HCT116 (cell line): ENCODE data around the gene VMO1. TPM values are rescaled to one million over a fixed set of nuclear protein-coding genes. Genes with fewer than 3 reads are reported as not detected.

Source experiments
- ATAC-seq: fragments of 200-7000 bp; cut with Tn5 transposase; 2 replicates; pipeline ENCODE4 v1.9.1; 2020; ENCODE audit warnings: mild to moderate bottlenecking, moderate library complexity
- BruUV-seq: library from RNA; stranded (reverse); fragments of 400-500 nt; replicated peaks from 2 replicates; lab custom pipeline; 2021; lab: Mats Ljungman, UMichigan
- CTCF ChIA-PET: fragments of 300-600 bp; sonication (Branson Sonifier 250); formaldehyde crosslinking; loops from one replicate; lab custom pipeline; 2021; ENCODE audit warnings: antibody characterized with exemption; lab: Charles Lee
- POLR2A ChIA-PET: fragments of 300-600, 350-600 bp; sonication (Branson Sonifier 250); formaldehyde crosslinking; loops from one replicate; lab custom pipeline; 2021; ENCODE audit warnings: antibody characterized with exemption; lab: Charles Lee
- RAD21 ChIA-PET, 2 experiments: fragments of 300-600 bp; sonication (Branson Sonifier 250); formaldehyde crosslinking; loops; one replicate each; lab custom pipeline; 2023; ENCODE audit warnings: low total read pairs in 2 of 2; ENCODE audit not compliant: uncharacterized antibody in 2 of 2, unreplicated experiment in 2 of 2, low non-redundant PET in 1 of 2; lab: Charles Lee
- DNase-seq: peaks from one replicate; pipeline ENCODE4 v3.0.0-alpha.2; 2010; ENCODE audit warnings: low read depth, low spot score
- H2AFZ ChIP-seq: fragments of 200-600 bp; shearing (Covaris generic), sonication (generic); 2 replicates; pipeline ENCODE4 v1.6.1; 2017; ENCODE audit warnings: low read depth, mixed run types, mixed read lengths, antibody characterized with exemption, low read length; ENCODE audit not compliant: poor library complexity, severe bottlenecking
- H3K27ac ChIP-seq: 2 replicates; pipeline ENCODE4 v1.5.1; 2012; ENCODE audit warnings: low read depth, low read length
- H3K27me3 ChIP-seq: fragments of 200-600 bp; sonication (generic); 2 replicates; pipeline ENCODE4 v1.6.1; 2016; ENCODE audit warnings: mixed run types, low read length, mixed read lengths; ENCODE audit not compliant: insufficient read depth
- H3K36me3 ChIP-seq, 2 experiments: fragments of 200-500 bp in 1 of 2; fragments of 200-600 bp in 1 of 2; sonication (Bioruptor generic) in 1 of 2; sonication (generic) in 1 of 2; 2 replicates each; pipeline versions ENCODE4 v1.5.1 to v1.6.1; 2014 to 2016; ENCODE audit warnings: low read length in 2 of 2, inconsistent platforms in 1 of 2, mixed read lengths in 1 of 2, mixed run types in 1 of 2; ENCODE audit not compliant: insufficient read depth in 2 of 2, control insufficient read depth in 1 of 2
- H3K4me1 ChIP-seq, 2 experiments: fragments of 200-600 bp in 1 of 2; sonication (generic) in 1 of 2; 2 replicates each; pipeline versions ENCODE4 v1.5.1 to v1.6.1; 2012 to 2017; ENCODE audit warnings: low read length in 2 of 2, inconsistent platforms in 1 of 2, mild to moderate bottlenecking in 1 of 2, mixed read lengths in 1 of 2, mixed run types in 1 of 2, moderate library complexity in 1 of 2; ENCODE audit not compliant: insufficient read depth in 2 of 2, control insufficient read depth in 1 of 2
- H3K4me2 ChIP-seq: fragments of 200-600 bp; sonication (generic); 2 replicates; pipeline ENCODE4 v1.6.1; 2017; ENCODE audit warnings: mixed run types, low read length, mixed read lengths
- H3K4me3 ChIP-seq, 2 experiments: fragments of 200-600 bp in 1 of 2; sonication (generic) in 1 of 2; replicated peaks in 1 of 2; 2 replicates each; pipeline ENCODE4 v1.5.1; 2011 to 2016; ENCODE audit warnings: low read length in 2 of 2, control low read depth in 1 of 2, low read depth in 1 of 2, mild to moderate bottlenecking in 1 of 2, mixed read lengths in 1 of 2, mixed run types in 1 of 2
- H3K79me2 ChIP-seq: fragments of 200-600 bp; sonication (generic); 2 replicates; pipeline ENCODE4 v1.6.1; 2017; ENCODE audit warnings: mild to moderate bottlenecking, mixed run types, low read length, moderate library complexity, mixed read lengths; ENCODE audit not compliant: insufficient read depth
- H3K9ac ChIP-seq: fragments of 200-600 bp; sonication (generic); 2 replicates; pipeline ENCODE4 v1.6.1; 2016; ENCODE audit warnings: low read length, mixed read lengths
- H3K9me2 ChIP-seq: fragments of 200-600 bp; sonication (generic), shearing (Covaris generic); 2 replicates; pipeline ENCODE4 v1.6.1; 2017; ENCODE audit warnings: mixed run types, mild to moderate bottlenecking, moderate library complexity; ENCODE audit not compliant: insufficient read depth
- H3K9me3 ChIP-seq, 2 experiments: fragments of 200-500 bp in 1 of 2; fragments of 200-600 bp in 1 of 2; sonication (Bioruptor generic) in 1 of 2; sonication (generic) in 1 of 2; 2 replicates each; pipeline ENCODE4 v1.6.1; 2014 to 2017; ENCODE audit warnings: low read length in 2 of 2, mixed read lengths in 2 of 2, inconsistent platforms in 1 of 2, low read depth in 1 of 2, mild to moderate bottlenecking in 1 of 2, mixed run types in 1 of 2, moderate library complexity in 1 of 2; ENCODE audit not compliant: control insufficient read depth in 1 of 2, insufficient read depth in 1 of 2
- H4K20me1 ChIP-seq: fragments of 200-600 bp; sonication (generic), shearing (Covaris generic); 2 replicates; pipeline ENCODE4 v1.6.1; 2017; ENCODE audit warnings: mixed run types, mild to moderate bottlenecking, moderate library complexity; ENCODE audit not compliant: insufficient read depth
- CBX3 ChIP-seq: IDR thresholded peaks from 2 replicates; pipeline ENCODE4 v1.6.1; 2012; ENCODE audit warnings: low read depth
- CEBPB ChIP-seq: IDR thresholded peaks from 2 replicates; pipeline ENCODE4 v1.6.1; 2012; ENCODE audit warnings: low read depth
- EZH2 ChIP-seq: fragments of 200-600 bp; sonication (generic); IDR thresholded peaks from 2 replicates; pipeline ENCODE4 v1.6.1; 2017; ENCODE audit warnings: antibody characterized with exemption, mixed run types
- FOSL1 ChIP-seq: IDR thresholded peaks from 2 replicates; pipeline ENCODE4 v1.6.1; 2012; ENCODE audit warnings: low read depth
- JUND ChIP-seq: IDR thresholded peaks from 2 replicates; pipeline ENCODE4 v1.6.1; 2012
- POLR2A ChIP-seq: IDR thresholded peaks from 2 replicates; pipeline ENCODE4 v1.7.0; 2011; ENCODE audit warnings: borderline replicate concordance; ENCODE audit not compliant: insufficient read depth, insufficient read length; ENCODE audit errors: extremely low read depth
- POLR2AphosphoS5 ChIP-seq: IDR thresholded peaks from 2 replicates; pipeline ENCODE4 v1.6.1; 2011; ENCODE audit warnings: mild to moderate bottlenecking, low read depth, low read length, moderate library complexity
- RAD21 ChIP-seq: IDR thresholded peaks from 2 replicates; pipeline ENCODE4 v1.6.1; 2012; ENCODE audit warnings: low read depth, mild to moderate bottlenecking
- SRF ChIP-seq: IDR thresholded peaks from 2 replicates; pipeline ENCODE4 v1.6.1; 2012; ENCODE audit warnings: low read depth
- YY1 ChIP-seq: IDR thresholded peaks from 2 replicates; pipeline ENCODE4 v1.6.1; 2011; ENCODE audit warnings: low read length, low read depth, moderate library complexity, mild to moderate bottlenecking; ENCODE audit not compliant: insufficient replicate concordance; ENCODE audit errors: extremely low read depth
- intact Hi-C: fragments of 100-400 bp; cut with micrococcal nuclease; formaldehyde crosslinking; loops from 2 replicates; pipeline ENCODE4 v1.10.0; 2022
- total RNA-seq: library from RNA; stranded (reverse); gene quantifications from one replicate; pipeline ENCODE4 v1.2.1, GENCODE V29; 2021; ENCODE audit not compliant: unreplicated experiment
- TF ChIP-seq, protein P1 (sequence below): IDR thresholded peaks from 2 replicates; pipeline ENCODE4 v1.6.1; 2012; ENCODE audit warnings: low read depth
- TF ChIP-seq, protein P2 (sequence below): IDR thresholded peaks from 2 replicates; pipeline ENCODE4 v1.6.1; 2012
- TF ChIP-seq, protein P3 (sequence below), 3 experiments: fragments of 200-600 bp in 1 of 3; sonication (generic) in 1 of 3; IDR thresholded peaks in 2 of 3; conservative IDR thresholded peaks in 1 of 3; 2 replicates each; pipeline ENCODE4 v1.5.1; 2012 to 2017; ENCODE audit warnings: low read depth in 2 of 3, low read length in 2 of 3, antibody characterized with exemption in 1 of 3, borderline replicate concordance in 1 of 3, control low read depth in 1 of 3, mild to moderate bottlenecking in 1 of 3, mixed read lengths in 1 of 3, mixed run types in 1 of 3, moderate library complexity in 1 of 3; ENCODE audit not compliant: insufficient read depth in 1 of 3
- TF ChIP-seq, protein P4 (sequence below): IDR thresholded peaks from 2 replicates; pipeline ENCODE4 v1.6.1; 2012

VMO1 gene
- total RNA-seq, 1 experiment from 2014 or later, result 0.76 TPM

DNA sequence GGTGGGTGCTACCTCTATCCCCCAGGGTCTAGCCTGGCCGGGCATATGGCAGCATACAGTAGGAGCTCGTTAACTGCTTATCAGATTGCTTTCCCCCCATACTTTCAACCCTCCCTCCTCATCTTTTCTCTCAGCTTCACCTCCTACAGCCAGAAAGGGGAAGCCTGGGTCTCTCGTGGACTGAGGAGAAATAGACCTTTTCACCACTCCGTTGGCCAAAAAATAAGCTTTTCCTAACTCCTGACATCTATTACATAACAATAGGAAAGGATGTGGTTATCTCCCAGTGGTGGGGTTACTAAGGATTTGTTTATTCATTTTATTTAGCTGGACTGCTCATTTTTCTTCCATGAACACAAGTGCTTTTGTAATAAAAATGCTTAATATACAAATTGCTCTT, 37.5 kb downstream of the VMO1 start:
- no peak for TF ChIP-seq JUND
- no peak for TF ChIP-seq CEBPB
- TF ChIP-seq, protein P1, sequence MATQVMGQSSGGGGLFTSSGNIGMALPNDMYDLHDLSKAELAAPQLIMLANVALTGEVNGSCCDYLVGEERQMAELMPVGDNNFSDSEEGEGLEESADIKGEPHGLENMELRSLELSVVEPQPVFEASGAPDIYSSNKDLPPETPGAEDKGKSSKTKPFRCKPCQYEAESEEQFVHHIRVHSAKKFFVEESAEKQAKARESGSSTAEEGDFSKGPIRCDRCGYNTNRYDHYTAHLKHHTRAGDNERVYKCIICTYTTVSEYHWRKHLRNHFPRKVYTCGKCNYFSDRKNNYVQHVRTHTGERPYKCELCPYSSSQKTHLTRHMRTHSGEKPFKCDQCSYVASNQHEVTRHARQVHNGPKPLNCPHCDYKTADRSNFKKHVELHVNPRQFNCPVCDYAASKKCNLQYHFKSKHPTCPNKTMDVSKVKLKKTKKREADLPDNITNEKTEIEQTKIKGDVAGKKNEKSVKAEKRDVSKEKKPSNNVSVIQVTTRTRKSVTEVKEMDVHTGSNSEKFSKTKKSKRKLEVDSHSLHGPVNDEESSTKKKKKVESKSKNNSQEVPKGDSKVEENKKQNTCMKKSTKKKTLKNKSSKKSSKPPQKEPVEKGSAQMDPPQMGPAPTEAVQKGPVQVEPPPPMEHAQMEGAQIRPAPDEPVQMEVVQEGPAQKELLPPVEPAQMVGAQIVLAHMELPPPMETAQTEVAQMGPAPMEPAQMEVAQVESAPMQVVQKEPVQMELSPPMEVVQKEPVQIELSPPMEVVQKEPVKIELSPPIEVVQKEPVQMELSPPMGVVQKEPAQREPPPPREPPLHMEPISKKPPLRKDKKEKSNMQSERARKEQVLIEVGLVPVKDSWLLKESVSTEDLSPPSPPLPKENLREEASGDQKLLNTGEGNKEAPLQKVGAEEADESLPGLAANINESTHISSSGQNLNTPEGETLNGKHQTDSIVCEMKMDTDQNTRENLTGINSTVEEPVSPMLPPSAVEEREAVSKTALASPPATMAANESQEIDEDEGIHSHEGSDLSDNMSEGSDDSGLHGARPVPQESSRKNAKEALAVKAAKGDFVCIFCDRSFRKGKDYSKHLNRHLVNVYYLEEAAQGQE, result no peak
- TF ChIP-seq EZH2, result no peak
- no peak for TF ChIP-seq POLR2A
- TF ChIP-seq SRF, result no peak
- no peak for TF ChIP-seq RAD21
- TF ChIP-seq, protein P2, sequence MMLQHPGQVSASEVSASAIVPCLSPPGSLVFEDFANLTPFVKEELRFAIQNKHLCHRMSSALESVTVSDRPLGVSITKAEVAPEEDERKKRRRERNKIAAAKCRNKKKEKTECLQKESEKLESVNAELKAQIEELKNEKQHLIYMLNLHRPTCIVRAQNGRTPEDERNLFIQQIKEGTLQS, result no peak
- TF ChIP-seq, protein P3, sequence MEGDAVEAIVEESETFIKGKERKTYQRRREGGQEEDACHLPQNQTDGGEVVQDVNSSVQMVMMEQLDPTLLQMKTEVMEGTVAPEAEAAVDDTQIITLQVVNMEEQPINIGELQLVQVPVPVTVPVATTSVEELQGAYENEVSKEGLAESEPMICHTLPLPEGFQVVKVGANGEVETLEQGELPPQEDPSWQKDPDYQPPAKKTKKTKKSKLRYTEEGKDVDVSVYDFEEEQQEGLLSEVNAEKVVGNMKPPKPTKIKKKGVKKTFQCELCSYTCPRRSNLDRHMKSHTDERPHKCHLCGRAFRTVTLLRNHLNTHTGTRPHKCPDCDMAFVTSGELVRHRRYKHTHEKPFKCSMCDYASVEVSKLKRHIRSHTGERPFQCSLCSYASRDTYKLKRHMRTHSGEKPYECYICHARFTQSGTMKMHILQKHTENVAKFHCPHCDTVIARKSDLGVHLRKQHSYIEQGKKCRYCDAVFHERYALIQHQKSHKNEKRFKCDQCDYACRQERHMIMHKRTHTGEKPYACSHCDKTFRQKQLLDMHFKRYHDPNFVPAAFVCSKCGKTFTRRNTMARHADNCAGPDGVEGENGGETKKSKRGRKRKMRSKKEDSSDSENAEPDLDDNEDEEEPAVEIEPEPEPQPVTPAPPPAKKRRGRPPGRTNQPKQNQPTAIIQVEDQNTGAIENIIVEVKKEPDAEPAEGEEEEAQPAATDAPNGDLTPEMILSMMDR (IDR thresholded peaks at IDR 0.05 in 2 of 3, conservative IDR thresholded peaks at IDR 0.05 in 1 of 3; ENCODE audit: borderline replicate concordance in 1 of 3, insufficient read depth in 1 of 3, low read depth in 2 of 3, low read length in 2 of 3), result no peak
- TF ChIP-seq FOSL1, result no peak
- no peak for TF ChIP-seq POLR2AphosphoS5
- no peak for TF ChIP-seq YY1
- TF ChIP-seq, protein P4, sequence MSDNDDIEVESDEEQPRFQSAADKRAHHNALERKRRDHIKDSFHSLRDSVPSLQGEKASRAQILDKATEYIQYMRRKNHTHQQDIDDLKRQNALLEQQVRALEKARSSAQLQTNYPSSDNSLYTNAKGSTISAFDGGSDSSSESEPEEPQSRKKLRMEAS, result no peak
- no peak for TF ChIP-seq CBX3
- CTCF ChIA-PET, result no interaction called here
- intact Hi-C loops, result no loop called here

More for the DNA sequence above, 37.5 kb downstream of the VMO1 start:
- Histone ChIP-seq H3K27me3 (0 out of 2 replicates have a peak, but pooled peaks cover 2% of the 10 kb centered on the region), H3K4me3 (no peak overlapping the region), H3K9ac (no peak overlapping the region), H4K20me1 (no peaks in the 10 kb centered on the region), H3K4me1 (no peaks in the 10 kb centered on the region), H3K9me3 (no peaks in the 10 kb centered on the region), H3K4me2 (no peak overlapping the region), H3K27ac (no peak overlapping the region), H3K9me2 (no peaks in the 10 kb centered on the region), H2AFZ (no peak overlapping the region), H3K79me2 (no peaks in the 10 kb centered on the region), H3K36me3 (no peaks in the 10 kb centered on the region)
- RAD21 ChIA-PET, result no interaction called here
- ATAC-seq (no peak), DNase-seq (no peak)
- no TSS peak for BruUV-seq
- POLR2A ChIA-PET, result no interaction called here
